DMS153 (cell line): ENCODE measurements around the gene XYLT2.

Experiments used
- DNase-seq: peaks from one replicate; lab custom pipeline; 2025; lab: John Stamatoyannopoulos, UW

Gene XYLT2

DNA sequence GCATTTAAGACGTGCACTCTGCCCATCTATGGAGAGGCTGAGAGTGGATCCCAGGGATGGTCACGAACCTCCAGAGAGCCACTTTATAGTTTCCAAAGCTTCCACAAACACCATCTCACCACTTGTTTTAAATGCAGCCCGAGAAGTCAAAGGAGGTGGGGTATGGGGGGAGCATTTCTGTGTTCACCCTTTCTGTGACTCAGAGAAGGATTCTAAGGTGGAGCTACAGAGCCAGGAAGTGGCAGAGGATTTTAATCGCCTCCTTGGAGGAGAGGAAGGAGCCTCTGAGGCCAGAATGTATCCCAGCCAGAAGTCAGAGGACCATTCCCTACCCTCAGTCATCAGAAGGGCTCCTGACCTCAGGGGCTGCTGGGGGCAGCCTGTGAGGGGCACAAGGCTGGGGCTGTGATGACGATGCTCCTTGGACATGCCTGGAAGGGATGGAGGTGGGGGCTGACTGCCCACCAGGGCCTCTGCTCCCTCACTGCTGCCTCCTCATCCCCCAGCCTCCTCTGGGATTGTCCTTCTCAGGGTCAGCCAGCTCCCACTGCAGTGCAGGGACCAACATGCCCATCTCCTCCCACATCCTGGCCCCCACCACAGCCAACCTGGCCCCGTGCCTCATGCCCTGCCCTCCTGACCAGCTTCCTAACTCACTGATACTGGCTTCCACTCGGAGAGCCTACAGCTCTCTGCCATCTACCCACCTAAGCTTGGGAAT is 2.8 kb downstream of the XYLT2 start:
- DNase-seq, result no peak

DNA sequence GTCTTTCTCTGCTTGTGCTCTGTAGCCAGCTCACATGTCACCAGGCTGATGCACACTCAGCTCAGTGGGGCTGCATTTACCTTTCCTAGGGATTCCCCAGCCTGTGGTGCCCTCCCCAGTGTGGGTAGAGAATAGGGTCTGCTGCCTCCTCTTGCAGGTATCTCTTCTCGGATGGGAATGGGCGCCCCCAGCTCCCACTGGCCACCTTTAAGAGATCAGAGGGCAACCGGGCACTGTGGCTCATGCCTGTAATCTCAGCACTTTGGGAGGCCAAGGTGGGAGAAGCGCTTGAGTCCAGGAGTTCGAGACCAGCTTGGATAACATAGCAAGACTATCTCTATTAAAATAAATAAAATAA is 3.3 kb downstream of the XYLT2 start:
- no peak for DNase-seq

- no peak for DNase-seq
These were observed 4.8 kb downstream of the XYLT2 start for GRCh38 chr17:50350733-50351132.

DNA sequence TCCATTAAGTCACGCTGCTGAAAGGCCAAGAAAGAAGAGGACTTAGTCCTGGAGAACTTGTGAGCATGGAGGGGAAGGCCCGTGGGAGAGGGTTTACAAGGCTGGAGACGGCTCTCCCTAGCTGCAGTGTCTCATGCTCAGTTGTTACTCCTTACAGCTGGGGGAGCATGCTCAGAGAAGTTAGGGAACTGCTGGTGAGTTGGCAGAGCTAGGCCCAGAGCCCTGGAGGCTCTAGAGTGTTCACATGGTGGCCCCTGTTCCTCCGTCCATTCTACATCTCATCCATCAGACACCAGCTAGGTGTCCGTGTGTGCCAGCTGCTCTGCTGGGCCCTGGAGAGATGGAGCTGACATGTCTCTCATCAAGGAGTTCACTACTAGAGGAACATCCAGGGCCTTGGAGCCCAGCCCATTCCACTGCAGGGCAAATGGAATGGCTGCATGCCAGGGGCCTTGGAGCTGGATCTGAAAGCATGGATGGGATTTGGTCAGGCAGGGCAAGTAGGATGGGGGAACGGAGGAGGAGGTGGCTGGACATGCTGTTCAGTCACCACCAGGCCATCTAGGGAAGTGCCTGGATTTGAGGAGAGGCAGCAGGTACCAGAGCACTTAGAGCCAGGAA is 6.3 kb downstream of the XYLT2 start:
- no peak for DNase-seq

DNA sequence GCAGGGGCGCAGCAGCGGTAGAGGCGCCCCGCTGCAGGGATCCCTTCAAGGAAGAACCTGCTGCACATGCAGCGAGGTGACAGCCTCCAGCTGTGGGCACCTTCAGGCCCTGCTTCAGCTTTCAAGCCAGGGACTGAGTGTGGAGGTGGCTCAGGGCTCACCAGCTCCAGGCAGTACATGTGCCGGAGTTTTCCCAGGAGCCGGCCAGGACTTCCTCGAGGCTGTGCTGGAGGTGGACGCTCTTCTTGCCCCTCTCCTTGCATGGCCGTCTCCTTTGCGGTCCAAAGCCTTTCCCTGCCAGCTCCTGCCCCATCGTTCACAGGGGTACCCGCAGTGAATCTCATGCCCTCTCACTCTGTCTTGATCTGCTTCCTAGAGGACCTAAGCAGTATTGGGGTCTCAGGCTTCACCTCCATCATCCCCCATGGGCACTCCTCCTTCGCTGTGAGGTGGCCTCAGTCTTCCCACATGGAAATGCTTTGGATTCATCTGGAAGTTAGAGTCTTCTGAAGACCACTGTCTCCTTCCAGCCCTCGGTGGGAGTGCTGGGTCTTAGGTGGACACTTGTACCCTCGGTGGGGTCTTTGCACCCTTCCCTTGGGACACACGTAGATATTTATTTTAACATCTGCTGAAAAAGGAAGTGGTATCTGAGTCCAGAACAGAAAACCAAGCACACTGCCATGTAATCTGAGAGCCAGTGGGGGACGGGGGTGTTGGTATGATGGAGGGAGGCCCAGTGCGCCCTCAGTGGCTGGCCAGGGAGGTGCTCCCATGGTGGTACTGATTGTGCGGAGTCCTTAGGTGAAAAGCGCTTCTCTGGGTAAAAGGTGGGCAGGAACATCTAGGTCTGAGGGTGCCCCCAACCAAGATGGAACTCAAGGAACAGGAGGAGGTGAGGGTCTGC is 7.0 kb downstream of the XYLT2 start:
- no peak for DNase-seq

DNA sequence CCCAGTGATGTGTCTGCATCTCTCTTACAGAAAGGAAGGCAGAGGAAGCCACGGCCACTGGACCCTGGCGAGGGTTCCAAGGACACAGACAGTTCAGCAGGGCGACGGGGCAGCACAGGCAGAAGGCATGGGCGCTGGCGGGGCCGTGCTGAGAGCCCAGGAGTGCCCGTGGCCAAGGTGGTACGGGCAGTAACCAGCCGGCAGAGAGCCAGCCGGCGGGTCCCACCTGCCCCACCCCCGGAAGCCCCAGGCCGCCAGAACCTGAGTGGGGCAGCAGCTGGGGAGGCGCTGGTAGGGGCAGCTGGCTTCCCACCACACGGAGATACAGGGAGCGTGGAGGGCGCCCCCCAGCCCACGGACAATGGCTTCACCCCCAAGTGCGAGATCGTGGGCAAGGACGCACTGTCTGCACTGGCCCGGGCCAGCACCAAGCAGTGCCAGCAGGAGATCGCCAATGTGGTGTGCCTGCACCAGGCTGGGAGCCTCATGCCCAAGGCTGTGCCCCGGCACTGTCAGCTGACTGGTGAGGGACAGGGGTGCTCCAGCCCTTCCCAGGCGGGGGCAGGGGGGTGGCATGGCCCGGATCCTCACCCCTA is 7.8 kb downstream of the XYLT2 start:
- no peak for DNase-seq

DNA sequence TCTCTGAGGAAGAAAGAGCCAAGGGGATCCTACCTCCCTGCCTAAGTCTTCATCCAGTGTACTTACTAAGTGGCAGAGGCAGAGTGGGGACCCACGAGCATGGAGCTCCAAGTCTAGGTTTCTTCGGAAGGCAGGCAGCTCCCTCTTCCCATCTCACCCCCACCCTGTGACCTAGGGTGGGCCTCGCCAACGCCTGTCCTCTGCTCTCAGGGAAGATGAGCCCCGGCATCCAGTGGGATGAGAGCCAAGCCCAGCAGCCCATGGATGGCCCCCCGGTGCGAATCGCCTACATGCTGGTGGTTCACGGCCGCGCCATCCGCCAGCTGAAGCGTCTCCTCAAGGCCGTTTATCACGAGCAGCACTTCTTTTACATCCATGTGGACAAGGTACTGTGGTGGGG is 8.3 kb downstream of the XYLT2 start:
- no peak for DNase-seq

DNA sequence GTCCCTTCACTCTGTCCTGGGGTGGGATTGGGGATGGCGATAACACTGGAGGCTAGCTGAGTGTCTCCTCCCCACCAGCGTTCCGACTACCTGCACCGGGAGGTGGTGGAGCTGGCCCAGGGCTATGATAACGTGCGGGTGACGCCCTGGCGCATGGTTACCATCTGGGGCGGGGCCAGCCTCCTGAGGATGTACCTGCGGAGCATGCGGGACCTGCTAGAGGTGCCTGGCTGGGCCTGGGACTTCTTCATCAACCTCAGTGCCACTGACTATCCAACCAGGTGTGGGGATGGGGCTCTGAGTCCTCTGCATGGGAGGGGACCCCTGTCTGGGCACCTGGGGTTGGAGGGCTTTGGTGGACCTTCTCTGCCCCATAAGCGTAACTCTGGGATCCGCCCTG is 8.8 kb downstream of the XYLT2 start:
- no peak for DNase-seq

DNA sequence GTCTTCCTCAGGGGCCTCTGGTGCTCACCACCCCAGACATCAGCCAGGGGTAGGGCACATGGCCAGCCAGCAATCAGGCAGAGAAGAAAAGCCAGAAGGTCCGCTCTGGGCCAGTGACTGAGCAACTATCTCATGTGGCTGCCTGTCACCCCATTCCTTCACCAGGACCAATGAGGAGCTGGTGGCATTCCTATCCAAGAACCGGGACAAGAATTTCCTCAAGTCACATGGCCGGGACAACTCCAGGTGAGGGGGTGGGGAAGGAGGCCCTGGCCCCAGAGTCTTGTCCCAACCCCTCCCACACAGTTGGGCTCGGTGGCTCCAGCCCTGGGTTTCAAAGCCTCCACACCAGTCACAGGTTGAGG is 9.4 kb downstream of the XYLT2 start:
- no peak for DNase-seq

- DNase-seq, result no peak
These were observed 9.9 kb downstream of the XYLT2 start for GRCh38 chr17:50355701-50356341.

DNA sequence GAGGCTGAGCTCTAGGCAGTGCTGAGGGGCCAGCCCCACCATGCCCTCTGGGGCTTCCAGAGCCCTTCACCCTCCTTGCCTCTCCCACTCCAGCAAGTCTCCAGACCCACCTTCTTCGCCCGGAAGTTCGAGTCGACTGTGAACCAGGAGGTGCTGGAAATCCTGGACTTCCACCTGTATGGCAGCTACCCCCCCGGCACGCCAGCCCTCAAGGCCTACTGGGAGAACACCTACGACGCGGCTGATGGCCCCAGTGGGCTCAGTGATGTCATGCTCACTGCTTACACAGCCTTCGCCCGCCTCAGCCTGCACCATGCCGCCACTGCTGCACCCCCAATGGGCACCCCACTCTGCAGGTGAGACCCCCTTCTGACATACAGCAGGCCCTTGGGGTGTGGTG is 10.5 kb downstream of the XYLT2 start:
- DNase-seq, result no peak

GRCh38 chr17:50356892-50357510 is 11.1 kb downstream of the XYLT2 start:
- DNase-seq, result no peak

DNA sequence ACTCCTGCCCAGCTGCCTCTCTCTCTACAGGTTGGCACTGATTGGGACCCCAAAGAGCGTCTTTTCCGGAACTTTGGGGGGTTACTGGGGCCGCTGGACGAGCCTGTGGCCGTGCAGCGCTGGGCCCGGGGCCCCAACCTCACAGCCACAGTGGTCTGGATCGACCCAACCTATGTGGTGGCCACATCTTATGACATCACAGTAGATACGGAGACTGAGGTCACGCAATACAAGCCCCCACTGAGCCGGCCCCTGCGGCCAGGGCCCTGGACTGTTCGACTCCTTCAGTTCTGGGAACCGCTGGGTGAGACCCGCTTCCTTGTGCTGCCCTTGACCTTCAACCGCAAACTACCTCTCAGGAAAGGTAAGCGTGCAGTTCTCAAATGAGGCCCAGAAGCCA is 12.3 kb downstream of the XYLT2 start:
- no peak for DNase-seq

- no peak for DNase-seq
These were observed 13.2 kb downstream of the XYLT2 start for GRCh38 chr17:50359005-50359699.

DNA sequence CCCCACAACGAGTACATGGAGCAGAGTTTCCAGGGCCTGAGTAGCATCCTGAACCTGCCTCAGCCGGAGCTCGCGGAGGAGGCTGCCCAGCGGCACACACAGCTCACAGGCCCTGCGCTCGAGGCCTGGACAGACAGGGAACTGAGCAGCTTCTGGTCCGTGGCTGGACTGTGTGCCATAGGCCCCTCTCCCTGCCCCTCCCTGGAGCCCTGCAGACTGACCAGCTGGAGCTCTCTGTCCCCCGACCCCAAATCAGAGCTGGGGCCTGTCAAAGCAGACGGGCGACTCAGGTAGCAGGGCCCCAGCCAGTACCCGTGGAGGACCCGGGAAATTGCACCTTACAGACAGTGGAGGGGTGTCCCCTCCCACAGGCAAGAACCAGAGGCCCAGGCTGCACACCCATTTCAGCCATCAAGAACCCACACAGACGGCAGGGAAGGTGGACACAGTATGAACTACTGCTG is 14.1 kb downstream of the XYLT2 start:
- no peak for DNase-seq

GRCh38 chr17:50360486-50361115 is 14.7 kb downstream of the XYLT2 start:
- DNase-seq, result no peak

DNA sequence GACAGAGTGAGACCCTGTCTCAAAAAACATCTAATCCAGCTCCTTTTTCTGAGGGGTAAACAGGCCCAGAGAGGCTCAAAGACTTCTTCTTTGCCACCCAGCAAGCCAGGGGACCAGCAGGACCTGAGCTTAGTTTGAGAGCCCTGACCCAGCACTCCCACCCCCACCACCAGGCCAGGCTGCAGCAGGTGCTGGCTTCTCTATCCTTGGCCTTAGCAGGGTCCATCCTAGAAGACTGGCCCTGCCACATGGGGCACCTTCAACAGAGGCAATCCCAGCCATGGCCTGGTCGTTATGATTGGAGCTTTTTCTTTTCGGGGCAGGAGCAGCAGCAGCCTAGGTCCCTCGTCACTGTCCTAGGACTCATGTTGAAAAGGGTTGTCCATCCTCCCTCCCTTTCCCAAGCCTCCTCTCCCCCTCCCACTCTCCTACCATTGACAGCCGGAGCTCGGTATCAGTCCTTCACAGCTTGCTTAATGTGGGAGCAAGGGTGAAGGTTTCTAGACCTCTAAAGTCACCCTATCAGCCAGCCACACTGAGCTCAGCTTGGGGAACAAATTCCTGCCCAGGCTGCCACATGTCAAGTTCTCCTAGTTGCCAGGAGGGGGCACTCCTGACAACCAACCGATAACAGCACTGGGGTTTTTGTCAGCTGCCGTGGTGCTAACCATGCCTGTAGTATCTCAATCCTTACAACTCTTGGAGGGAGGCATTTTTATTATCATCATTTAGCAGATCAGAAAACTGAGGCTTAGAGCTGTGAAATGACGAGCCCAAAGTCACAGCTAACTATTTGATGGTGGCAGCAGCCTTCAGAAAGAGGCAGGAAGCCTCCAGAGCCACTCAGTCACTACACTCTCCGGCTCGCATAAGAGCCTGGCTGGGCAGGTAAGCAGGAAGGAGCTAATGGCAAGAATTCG is 15.9 kb downstream of the XYLT2 start:
- DNase-seq, result no peak

DNA sequence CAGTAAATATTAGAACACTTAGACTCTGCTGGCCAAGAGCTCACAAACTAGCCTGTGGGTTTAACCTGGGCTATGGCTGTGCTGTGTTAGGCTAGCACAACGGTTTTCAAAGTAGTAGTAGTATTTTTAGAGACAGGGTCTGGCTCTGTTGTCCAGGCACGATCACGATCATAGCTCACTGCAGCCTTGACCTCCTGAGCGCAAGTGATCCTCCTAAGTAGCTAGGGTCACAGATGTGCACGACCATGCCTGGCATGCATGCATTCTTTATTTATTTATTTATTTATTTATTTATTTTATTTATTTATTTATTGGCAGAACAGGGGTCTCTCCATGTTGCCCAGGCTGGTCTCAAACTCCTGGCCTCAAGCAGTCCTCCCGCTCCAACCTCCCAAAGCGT is 16.7 kb downstream of the XYLT2 start:
- DNase-seq, result no peak
